Measurements from ENCODE around the gene RAB25.

DNA sequence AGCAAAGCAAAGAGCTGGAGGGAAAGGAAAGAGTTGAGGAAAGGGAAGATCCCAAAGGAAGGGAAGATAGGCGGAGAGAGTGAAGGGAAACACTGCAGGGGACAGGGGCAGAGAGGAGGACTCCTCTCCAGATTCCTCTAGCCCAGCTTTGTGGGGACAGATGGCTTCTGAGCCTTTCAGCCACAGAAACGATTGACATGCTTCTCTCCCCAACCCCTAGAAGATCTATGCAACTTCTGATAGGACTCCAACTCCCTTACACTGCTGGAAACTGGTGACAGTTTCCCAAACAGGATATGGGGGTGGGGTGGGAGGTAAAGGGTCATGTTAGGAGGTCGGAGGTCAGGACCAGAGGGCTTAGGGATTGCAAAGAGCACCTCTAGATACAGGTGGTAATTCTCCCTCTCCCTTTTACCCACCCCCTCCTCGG, 14.8 kb downstream of the RAB25 start:
- TF ChIP-seq POLR2AphosphoS5 (IDR thresholded peaks at IDR 0.05; ENCODE audit: low read depth, low read length) (no peak), TAF1 (IDR thresholded peaks at IDR 0.05; ENCODE audit: borderline replicate concordance, insufficient read depth, low read length) (no peak), REST (IDR thresholded peaks at IDR 0.05; ENCODE audit: insufficient read depth in 1 of 2, low read depth in 2 of 2, low read length in 2 of 2) (no peak), SIN3A (IDR thresholded peaks at IDR 0.05; ENCODE audit: borderline replicate concordance, insufficient read depth, low read length) (no peak), FOXP2 (optimal IDR thresholded peaks at IDR 0.05; ENCODE audit: borderline replicate concordance, extremely low read depth, extremely low read length, insufficient read depth) (no peak)

Measured in PFSK-1 (cell line).